HL-60 (cell line): ENCODE results near the gene PTPRD.

Source experiments
- DNase-seq, 2 experiments: peaks; one replicate each; pipeline ENCODE4 v3.0.0-alpha.2; 2010 to 2020; ENCODE audit warnings: low read depth in 1 of 2, low spot score in 1 of 2
- H3K27ac ChIP-seq: fragments of 250-450 bp; sonication (Bioruptor Pico); replicated peaks from 2 replicates; pipeline ENCODE4 v1.5.1; 2020; ENCODE audit warnings: mild to moderate bottlenecking, moderate library complexity
- H3K27me3 ChIP-seq: fragments of 250-450 bp; sonication (Bioruptor Pico); 2 replicates; pipeline ENCODE4 v1.5.1; 2021; ENCODE audit warnings: mild to moderate bottlenecking, moderate library complexity; ENCODE audit not compliant: insufficient read depth, poor library complexity, severe bottlenecking
- H3K4me3 ChIP-seq: replicated peaks from 2 replicates; pipeline ENCODE4 v1.5.1; 2011; ENCODE audit warnings: mild to moderate bottlenecking, control low read depth, low read length; ENCODE audit not compliant: insufficient read depth
- GABPA ChIP-seq: IDR thresholded peaks from 2 replicates; pipeline ENCODE4 v1.6.1; 2012; ENCODE audit warnings: low read depth
- POLR2AphosphoS5 ChIP-seq: IDR thresholded peaks from 2 replicates; pipeline ENCODE4 v1.6.1; 2012; ENCODE audit warnings: low read depth
- SPI1 ChIP-seq: IDR thresholded peaks from 2 replicates; pipeline ENCODE4 v1.6.1; 2012; ENCODE audit warnings: low read depth, mild to moderate bottlenecking, borderline replicate concordance
- TF ChIP-seq, protein P1 (sequence below): IDR thresholded peaks from 2 replicates; pipeline ENCODE4 v1.6.1; 2012; ENCODE audit warnings: low read depth; ENCODE audit not compliant: insufficient replicate concordance
- TF ChIP-seq, protein P2 (sequence below): IDR thresholded peaks from one replicate; pipeline ENCODE4 v1.5.1; 2011; ENCODE audit warnings: low read length, control low read depth, inconsistent platforms; ENCODE audit not compliant: insufficient read depth

PTPRD gene

DNA sequence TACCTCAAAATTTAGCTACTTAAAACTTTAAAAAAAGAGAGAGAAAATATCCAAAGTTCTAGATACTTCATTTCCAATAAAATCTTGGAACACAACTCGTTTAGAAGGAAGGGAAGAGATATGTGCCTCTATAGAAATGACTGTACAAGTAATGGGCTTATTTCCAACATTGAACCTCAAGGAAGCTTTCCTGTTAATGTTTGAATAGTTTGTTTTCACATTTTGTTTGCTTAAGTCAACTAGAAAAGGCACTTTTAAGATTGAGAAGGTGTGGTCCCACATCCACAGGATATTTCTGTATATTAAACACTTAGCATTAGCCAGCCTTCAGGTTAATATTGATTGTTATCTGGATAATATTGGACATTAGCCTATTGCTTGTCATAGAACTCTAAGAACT is 384.7 kb downstream of the PTPRD start:
- H3K27ac ChIP-seq: no peak overlapping the region

DNA sequence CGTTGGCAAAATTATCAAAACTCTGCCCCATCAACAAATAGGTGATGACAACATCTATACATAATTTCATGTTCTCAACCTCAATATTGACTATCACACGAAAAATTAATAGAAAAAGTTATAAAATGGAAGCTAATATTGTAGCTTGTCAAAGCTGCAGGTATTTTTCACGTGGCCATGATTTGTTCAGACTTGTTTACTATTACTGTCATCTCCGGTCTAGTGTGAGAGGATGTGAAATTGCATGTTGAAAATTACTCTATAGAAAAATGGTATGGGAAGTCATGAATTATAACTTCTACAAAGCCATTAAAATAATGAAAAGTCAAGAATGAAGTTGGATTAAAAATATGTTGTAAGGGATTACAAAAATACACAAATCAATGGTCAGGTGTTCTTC is 385.8 kb downstream of the PTPRD start:
- no peaks in the 10 kb centered on the region for H3K27me3 ChIP-seq
- no peak for TF ChIP-seq GABPA
- no peak for TF ChIP-seq POLR2AphosphoS5
- TF ChIP-seq, protein P1, sequence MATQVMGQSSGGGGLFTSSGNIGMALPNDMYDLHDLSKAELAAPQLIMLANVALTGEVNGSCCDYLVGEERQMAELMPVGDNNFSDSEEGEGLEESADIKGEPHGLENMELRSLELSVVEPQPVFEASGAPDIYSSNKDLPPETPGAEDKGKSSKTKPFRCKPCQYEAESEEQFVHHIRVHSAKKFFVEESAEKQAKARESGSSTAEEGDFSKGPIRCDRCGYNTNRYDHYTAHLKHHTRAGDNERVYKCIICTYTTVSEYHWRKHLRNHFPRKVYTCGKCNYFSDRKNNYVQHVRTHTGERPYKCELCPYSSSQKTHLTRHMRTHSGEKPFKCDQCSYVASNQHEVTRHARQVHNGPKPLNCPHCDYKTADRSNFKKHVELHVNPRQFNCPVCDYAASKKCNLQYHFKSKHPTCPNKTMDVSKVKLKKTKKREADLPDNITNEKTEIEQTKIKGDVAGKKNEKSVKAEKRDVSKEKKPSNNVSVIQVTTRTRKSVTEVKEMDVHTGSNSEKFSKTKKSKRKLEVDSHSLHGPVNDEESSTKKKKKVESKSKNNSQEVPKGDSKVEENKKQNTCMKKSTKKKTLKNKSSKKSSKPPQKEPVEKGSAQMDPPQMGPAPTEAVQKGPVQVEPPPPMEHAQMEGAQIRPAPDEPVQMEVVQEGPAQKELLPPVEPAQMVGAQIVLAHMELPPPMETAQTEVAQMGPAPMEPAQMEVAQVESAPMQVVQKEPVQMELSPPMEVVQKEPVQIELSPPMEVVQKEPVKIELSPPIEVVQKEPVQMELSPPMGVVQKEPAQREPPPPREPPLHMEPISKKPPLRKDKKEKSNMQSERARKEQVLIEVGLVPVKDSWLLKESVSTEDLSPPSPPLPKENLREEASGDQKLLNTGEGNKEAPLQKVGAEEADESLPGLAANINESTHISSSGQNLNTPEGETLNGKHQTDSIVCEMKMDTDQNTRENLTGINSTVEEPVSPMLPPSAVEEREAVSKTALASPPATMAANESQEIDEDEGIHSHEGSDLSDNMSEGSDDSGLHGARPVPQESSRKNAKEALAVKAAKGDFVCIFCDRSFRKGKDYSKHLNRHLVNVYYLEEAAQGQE: no peak
- no peak for TF ChIP-seq SPI1
- TF ChIP-seq, protein P2, sequence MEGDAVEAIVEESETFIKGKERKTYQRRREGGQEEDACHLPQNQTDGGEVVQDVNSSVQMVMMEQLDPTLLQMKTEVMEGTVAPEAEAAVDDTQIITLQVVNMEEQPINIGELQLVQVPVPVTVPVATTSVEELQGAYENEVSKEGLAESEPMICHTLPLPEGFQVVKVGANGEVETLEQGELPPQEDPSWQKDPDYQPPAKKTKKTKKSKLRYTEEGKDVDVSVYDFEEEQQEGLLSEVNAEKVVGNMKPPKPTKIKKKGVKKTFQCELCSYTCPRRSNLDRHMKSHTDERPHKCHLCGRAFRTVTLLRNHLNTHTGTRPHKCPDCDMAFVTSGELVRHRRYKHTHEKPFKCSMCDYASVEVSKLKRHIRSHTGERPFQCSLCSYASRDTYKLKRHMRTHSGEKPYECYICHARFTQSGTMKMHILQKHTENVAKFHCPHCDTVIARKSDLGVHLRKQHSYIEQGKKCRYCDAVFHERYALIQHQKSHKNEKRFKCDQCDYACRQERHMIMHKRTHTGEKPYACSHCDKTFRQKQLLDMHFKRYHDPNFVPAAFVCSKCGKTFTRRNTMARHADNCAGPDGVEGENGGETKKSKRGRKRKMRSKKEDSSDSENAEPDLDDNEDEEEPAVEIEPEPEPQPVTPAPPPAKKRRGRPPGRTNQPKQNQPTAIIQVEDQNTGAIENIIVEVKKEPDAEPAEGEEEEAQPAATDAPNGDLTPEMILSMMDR: no peak
- no peak overlapping the region for H3K27ac ChIP-seq
- no peak overlapping the region for H3K4me3 ChIP-seq
- no peak for DNase-seq

More for the DNA sequence above, 384.7 kb downstream of the PTPRD start:
- TF ChIP-seq, protein P2: no peak
- TF ChIP-seq SPI1 (no peak), POLR2AphosphoS5 (no peak), GABPA (no peak)
- TF ChIP-seq, protein P1: no peak
- Histone ChIP-seq H3K27me3 (no peaks in the 10 kb centered on the region), H3K4me3 (no peak overlapping the region)
- no peak for DNase-seq

DNA sequence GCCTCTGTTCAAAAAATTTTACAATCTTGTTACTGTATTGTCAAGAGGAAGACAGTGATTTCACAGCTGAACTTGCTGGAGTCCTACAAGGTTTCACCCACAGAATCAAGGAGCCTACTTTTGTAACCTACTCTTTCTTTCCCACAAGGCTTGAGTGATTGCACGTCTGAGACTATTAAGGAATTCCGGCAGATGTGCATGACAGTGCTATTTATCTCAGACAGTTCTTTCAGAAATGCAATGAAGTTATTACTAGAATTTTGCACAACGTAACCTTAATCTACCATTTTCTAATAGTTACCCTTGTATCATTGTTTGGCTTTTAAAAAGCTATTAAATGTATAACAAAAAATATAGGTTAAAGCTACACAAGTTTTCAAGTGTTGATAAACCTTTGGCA is 400.1 kb downstream of the PTPRD start:
- no peak overlapping the region for H3K27ac ChIP-seq
- H3K27me3 ChIP-seq: no peaks in the 10 kb centered on the region
- no peak for DNase-seq
- no peak overlapping the region for H3K4me3 ChIP-seq
- TF ChIP-seq, protein P2: no peak
- TF ChIP-seq, protein P1: no peak
- no peak for TF ChIP-seq SPI1
- TF ChIP-seq GABPA: no peak
- no peak for TF ChIP-seq POLR2AphosphoS5
